Left lung (tissue), 10 donors: ENCODE measurements around the gene CAPG. TPM values are rescaled to one million over a fixed set of nuclear protein-coding genes. Genes with fewer than 3 reads are reported as not detected.
A peak's percentile ranks its signal among the peaks of the same experiment; 100 is the strongest.

Experiments
- ATAC-seq: fragments of 200-7000 bp; cut with Tn5 transposase; one replicate; pipeline ENCODE4 v1.9.1; 2020; ENCODE audit warnings: moderate library complexity
- DNase-seq, 4 donors: peaks; one replicate each; pipeline ENCODE4 v3.0.0-alpha.2; 2013 to 2020
- H3K27ac ChIP-seq, 2 donors: fragments of 200-600 bp; sonication (generic) in 1 of 2; one replicate each; pipeline versions ENCODE4 v1.5.0 to v1.8.0; 2020 to 2021
- H3K27me3 ChIP-seq, 2 donors: fragments of 200-600 bp; sonication (generic) in 1 of 2; one replicate each; pipeline versions ENCODE4 v1.5.0 to v1.8.0; 2020 to 2021
- H3K36me3 ChIP-seq, 2 donors: fragments of 200-600 bp; sonication (generic) in 1 of 2; one replicate each; pipeline versions ENCODE4 v1.5.0 to v1.8.0; 2020 to 2021
- H3K4me1 ChIP-seq, 2 donors: fragments of 200-600 bp; one replicate each; pipeline ENCODE4 v1.8.0; 2021
- H3K4me3 ChIP-seq, 2 donors: fragments of 200-600 bp; sonication (generic) in 1 of 2; one replicate each; pipeline versions ENCODE4 v1.5.0 to v1.8.0; 2020 to 2021; ENCODE audit warnings: mild to moderate bottlenecking in 1 of 2
- H3K9me3 ChIP-seq, 2 donors: fragments of 200-600 bp; sonication (generic) in 1 of 2; one replicate each; pipeline versions ENCODE4 v1.5.0 to v1.8.0; 2020 to 2021
- CTCF ChIP-seq, 2 donors: fragments of 200-600 bp; sonication (generic) in 1 of 2; IDR thresholded peaks; one replicate each; pipeline versions ENCODE4 v1.5.0 to v1.8.0; 2021; ENCODE audit warnings: antibody characterized with exemption in 2 of 2
- intact Hi-C, 2 donors: fragments of 100-400 bp; cut with DNase I; formaldehyde crosslinking; loops; one replicate each; pipeline versions ENCODE4 v1.11.2 to v1.14.2; 2022
- polyA plus RNA-seq, 6 donors: library from polyadenylated mRNA; unstranded; fragments of 120-200 nt; gene quantifications; one replicate each; pipeline ENCODE4 v1.2.1, GENCODE V29; 2013; ENCODE audit not compliant: insufficient read length in 6 of 6
- total RNA-seq, 2 donors: library from RNA; stranded (reverse); fragmentation: NEBNext Ultra II Directional; extraction: Animal tissue kit (Norgen Biotek cat#: 25700); gene quantifications; one replicate each; pipeline ENCODE4 v1.2.1, GENCODE V29; 2021
- donor health status: DM: no; HTN: yes; CAD: no.
- donor health status: DM: no; HTN: no; CAD: no.

CAPG gene
- total and polyA plus RNA-seq, 8 donors, result 45.8 to 418 (median 55.7) TPM

DNA sequence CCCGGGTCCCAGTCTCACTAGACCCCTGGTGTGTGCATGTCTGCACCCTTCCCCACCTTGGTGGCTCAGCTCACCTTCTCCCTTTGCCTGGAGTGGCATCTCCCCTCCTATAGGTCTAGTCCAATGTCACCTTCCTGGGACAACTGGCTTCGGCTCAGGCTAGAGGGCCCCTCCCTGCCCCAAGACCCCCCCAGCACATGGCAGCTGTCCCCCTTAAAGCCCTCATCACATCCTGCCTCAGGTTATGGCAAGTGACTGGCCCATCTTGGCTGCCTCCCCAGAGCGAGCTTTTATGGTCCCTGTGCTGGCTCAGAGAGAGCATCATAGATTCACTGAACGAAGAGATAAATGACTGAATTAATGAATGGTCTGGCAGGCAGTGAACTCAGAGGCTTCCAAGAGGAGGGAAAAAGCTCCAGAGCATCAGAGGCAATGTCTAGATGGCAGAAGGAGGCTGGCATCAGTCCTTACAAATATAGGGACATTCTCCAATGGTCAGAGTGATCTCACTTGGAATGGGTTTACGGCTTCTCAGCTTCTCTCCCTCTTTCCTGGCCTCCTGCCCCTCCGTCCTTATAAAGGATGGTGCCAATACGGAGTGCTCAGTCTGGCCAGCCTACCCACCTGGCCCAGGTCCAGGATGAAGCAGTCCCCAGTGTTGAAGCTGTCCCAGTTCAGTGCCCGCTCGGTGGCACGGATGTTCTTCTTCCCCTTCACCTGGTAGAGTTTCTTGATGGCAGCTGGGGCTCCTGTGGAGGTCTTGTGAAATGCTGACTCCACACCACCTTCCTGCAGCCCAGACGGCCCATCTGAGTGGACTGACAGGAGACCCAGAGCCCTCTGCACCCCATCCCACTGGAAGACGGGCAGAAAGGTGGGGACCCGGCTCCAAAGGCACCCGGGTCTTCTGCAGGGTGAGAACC, 9.4 kb downstream of the CAPG start:
- ATAC-seq, result no peak
- Histone ChIP-seq H3K27me3 (no peaks in the 10 kb centered on the region), H3K4me1 (peaks cover 0 to 27% of the 10 kb centered on the region in 2 donors), H3K9me3 (peaks cover 0 to 3% of the 10 kb centered on the region in 2 donors), H3K4me3 (no peak overlapping the region), H3K27ac (no peak overlapping the region), H3K36me3 (peaks cover 0 to 70% of the 10 kb centered on the region in 2 donors)
- no peak for TF ChIP-seq CTCF (IDR thresholded peaks at IDR 0.05)
- intact Hi-C loops, result no loop called here
- DNase-seq, result peak in 1 of 4 donors; percentile 28

DNA sequence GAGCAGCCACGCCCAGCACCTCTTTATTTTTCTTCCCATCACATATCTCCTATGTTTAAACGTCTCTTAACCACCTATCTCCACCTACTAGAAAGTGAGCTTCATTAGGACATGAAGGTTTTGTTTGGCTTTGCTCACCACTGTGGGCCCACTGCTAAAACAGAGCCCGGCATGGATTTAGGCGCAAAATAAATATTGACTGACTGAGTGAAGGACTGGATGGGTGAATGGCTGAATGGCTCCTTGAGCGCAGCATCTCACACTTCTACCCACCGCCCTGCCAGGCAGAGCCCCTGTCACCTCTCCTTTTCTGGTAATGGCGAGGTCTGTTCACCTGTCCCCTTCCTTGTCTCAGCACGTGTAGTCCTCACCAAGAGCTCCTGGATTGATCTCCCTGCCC, 10.1 kb downstream of the CAPG start:
- no peak for TF ChIP-seq CTCF (IDR thresholded peaks at IDR 0.05)
- intact Hi-C loops, result no loop called here
- H3K27ac ChIP-seq, result no peak overlapping the region
- no peak overlapping the region for H3K4me3 ChIP-seq
- peaks cover 0 to 21% of the 10 kb centered on the region in 2 donors for H3K4me1 ChIP-seq
- peaks cover 0 to 3% of the 10 kb centered on the region in 2 donors for H3K9me3 ChIP-seq
- DNase-seq, result peak in 1 of 4 donors; percentile 5
- peaks cover 0 to 77% of the 10 kb centered on the region in 2 donors for H3K36me3 ChIP-seq
- no peak for ATAC-seq
- H3K27me3 ChIP-seq, result no peaks in the 10 kb centered on the region

- Histone ChIP-seq H3K4me1 (peaks cover 0 to 16% of the 10 kb centered on the region in 2 donors), H3K36me3 (peaks cover 0 to 83% of the 10 kb centered on the region in 2 donors), H3K9me3 (peaks cover 0 to 3% of the 10 kb centered on the region in 2 donors), H3K27ac (no peak overlapping the region), H3K4me3 (no peak overlapping the region), H3K27me3 (no peaks in the 10 kb centered on the region)
- no peak for ATAC-seq
- TF ChIP-seq CTCF (IDR thresholded peaks at IDR 0.05), result no peak
- DNase-seq, result no peak
- intact Hi-C loops, result no loop called here
These were observed 11.0 kb downstream of the CAPG start for GRCh38 chr2:85399183-85399455.

GRCh38 chr2:85398426-85399182, 11.6 kb downstream of the CAPG start:
- intact Hi-C loops, result no loop called here
- no peak for ATAC-seq
- no peak for TF ChIP-seq CTCF (IDR thresholded peaks at IDR 0.05)
- Histone ChIP-seq H3K9me3 (peaks cover 0 to 1% of the 10 kb centered on the region in 2 donors), H3K27ac (no peak overlapping the region), H3K27me3 (no peaks in the 10 kb centered on the region), H3K4me1 (peaks cover 0 to 16% of the 10 kb centered on the region in 2 donors), H3K4me3 (no peak overlapping the region), H3K36me3 (peaks cover 0 to 86% of the 10 kb centered on the region in 2 donors)
- DNase-seq, result peak in 1 of 4 donors; percentile 24

DNA sequence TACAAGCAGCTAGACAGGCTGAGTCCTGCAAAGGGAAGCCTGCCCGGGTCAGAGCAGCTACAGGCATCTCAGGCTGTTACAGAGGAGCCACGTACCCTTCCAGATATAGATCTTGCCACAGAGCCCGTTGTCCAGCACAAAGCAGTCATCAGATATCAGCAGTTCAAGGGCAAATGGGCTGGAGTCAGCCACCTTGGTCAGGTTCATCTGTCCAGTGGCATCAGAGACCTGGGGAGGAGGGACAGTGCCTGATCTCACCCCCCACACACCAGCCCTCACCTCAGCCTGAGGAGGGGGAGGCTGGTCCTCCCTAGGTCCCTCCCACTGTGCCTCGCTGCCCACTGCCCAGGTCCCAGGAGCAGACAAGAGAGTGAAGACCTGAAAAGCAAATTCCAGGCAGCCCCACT, 12.2 kb downstream of the CAPG start:
- H3K27me3 ChIP-seq, result no peaks in the 10 kb centered on the region
- TF ChIP-seq CTCF (IDR thresholded peaks at IDR 0.05), result no peak
- peak in 1 of 4 donors; percentile 16 for DNase-seq
- no peaks in the 10 kb centered on the region for H3K9me3 ChIP-seq
- no peak for ATAC-seq
- H3K27ac ChIP-seq, result no peak overlapping the region
- no peak overlapping the region for H3K4me3 ChIP-seq
- H3K36me3 ChIP-seq, result peaks cover 0 to 93% of the 10 kb centered on the region in 2 donors
- H3K4me1 ChIP-seq, result peaks cover 0 to 13% of the 10 kb centered on the region in 2 donors
- intact Hi-C loops, result no loop called here
